Fibroblast of skin of back (primary cell): ENCODE data around the gene PLEKHD1.
A peak's percentile ranks its signal among the peaks of the same experiment; 100 is the strongest.

Experiments
- DNase-seq: peaks from one replicate; pipeline ENCODE4 v3.0.0-alpha.2; 2013

The PLEKHD1 gene

GRCh38 chr14:69553252-69553651, 68.7 kb downstream of the PLEKHD1 start:
- DNase-seq = peak; percentile 53

- no peak for DNase-seq
These were observed 70.0 kb downstream of the PLEKHD1 start for GRCh38 chr14:69554500-69554899.

GRCh38 chr14:69558774-69559173, 74.2 kb downstream of the PLEKHD1 start:
- no peak for DNase-seq

DNA sequence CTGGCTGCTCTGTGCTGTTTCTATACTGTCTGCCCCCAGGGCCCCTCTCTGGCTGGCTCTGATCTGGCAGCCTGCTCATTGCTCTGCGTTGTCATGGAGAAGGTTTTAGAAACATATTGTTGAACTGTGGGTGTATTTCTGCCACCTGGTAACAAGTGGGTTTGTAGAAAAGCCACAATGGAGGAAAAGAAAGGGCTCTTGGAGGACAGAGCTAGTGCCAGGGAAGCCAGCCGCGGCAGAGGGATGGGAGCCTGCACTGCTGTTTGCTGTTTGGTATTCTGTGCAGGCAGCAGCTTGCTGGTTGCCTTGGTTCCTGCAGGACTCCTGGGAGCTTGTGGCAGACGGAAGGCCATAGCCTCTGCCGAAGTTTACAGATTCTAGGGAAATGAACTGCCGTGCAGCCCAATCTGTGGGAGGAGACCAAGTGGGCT, 75.1 kb downstream of the PLEKHD1 start:
- no peak for DNase-seq

DNA sequence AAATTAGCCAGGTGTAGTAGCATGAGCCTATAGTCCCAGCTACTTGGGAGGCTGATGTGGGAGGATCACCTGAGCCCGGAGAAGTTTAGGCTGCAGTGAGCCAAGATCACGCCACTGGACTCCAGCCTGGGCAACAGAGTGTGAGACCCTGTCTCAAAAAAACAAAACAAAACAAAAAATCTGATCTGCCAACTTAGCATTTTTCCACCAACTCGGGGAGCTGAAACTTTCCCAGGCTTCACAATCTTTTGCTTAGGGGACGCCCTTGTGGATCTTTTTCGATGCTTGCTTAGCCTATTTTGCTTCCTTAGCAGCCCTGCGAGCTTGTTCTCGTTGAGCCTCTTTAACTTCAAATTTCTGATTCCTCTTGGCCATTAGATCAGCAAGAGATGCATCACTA, 76.3 kb downstream of the PLEKHD1 start:
- no peak for DNase-seq

DNA sequence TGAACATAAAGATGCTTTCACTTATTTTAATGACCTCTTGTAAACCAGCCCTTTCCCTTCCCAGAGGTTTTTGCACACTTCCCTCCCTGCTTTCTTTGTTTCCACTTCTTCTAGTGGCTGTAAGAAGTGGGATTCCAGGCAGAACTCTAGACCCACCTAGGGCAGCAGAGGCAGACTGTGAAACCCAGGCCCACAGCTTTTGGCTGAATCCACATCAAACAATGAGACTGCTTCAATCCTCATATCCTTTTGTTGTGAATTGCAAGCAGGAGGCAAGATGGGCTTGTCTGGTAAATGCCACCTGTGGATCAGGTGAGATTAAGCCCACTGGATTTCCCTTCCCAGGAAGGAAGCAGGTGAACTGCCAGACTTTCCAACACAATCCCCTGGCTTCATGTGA, 77.4 kb downstream of the PLEKHD1 start:
- no peak for DNase-seq

GRCh38 chr14:69567563-69567962, 83.0 kb downstream of the PLEKHD1 start:
- DNase-seq = no peak

- DNase-seq = no peak
These were observed 85.3 kb downstream of the PLEKHD1 start for GRCh38 chr14:69569859-69570258.

GRCh38 chr14:69570836-69571330, 86.4 kb downstream of the PLEKHD1 start:
- no peak for DNase-seq

DNA sequence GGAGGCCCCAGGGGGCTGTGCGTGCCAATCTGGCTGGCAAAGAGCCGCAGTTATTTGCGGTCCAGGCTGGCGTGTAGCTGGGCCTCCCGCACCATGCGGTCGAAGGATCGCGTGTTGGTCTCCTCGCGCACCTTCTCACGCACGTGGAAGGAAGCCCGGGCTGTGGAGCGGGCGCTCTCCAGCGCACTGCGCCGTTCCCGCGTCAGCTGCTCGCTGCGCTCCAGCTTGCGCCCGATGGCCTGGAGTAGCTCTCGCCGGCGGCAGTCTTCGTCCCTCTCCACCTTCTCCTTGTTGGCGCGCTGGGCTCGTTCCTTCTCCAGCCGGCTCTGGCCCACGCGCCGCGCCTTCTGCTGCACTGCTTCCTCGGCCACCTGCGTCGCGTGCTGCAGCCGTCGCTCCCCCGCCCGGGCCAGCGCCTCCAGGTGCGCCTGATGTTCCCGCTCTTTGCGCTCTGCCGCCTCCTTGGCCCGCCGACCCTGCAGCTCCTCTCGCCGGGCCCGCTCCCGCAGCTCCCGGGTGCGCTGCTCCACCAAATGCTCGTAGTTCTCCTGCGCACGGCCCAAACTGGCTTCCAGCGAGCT, 87.0 kb downstream of the PLEKHD1 start:
- DNase-seq = no peak

DNA sequence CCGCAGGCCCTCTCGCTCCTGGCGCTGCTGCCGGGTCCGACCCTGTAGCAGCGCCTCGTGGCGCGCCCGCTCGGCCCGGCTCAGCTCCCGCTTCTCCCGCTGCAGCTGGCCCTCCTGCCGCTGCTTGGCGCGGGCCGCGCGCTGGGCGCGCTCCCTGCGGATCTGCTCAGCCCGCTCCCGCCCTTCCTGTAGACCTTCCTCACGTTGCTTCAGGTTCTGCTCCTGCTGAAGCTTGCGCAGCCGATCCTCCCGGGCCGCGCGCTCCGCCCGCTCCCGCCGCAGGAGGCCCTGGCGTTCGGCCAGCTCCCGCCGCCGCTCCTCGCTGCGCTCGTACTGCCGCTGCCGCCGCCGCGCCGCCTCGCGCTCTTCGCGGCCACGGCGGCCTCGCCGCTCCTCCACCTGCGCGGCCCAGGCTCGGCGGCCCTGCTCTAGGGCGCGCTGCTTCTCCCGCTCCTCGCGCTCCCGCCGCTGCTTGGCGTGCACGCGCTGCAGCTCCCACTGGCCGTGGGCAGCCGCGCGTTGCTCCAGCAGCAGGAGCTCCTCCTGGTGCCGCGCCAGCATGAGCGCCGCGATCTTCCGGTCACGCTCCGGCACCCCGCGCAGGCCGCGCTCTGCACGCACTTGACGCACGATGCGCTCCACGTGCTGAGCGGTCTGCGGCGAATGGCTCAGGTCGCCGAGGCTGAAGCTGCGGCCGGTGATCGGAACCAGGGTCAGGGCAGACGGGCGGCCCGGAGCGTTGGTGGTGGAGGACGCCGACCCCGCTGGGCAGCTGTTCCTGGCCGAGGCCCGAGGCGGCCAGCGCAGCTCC, 87.7 kb downstream of the PLEKHD1 start:
- DNase-seq = peak; percentile 37

DNA sequence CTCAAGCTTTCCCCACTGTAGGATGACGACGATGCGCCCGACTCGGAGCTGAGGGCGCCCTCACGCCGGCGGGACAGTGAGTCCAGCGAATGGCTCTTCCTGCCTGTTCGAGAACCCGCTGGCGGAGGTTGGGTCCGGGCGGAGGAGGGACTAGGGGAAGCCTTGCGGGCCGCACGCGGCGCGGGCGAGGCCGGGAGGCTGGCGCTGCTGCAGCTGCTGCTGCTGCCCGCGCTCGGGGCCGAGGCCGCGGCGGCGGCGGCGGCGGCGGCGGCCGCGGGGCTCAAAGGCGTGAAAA, 88.3 kb downstream of the PLEKHD1 start:
- DNase-seq = peak; percentile 27

GRCh38 chr14:69573205-69573830, 88.8 kb downstream of the PLEKHD1 start:
- DNase-seq = no peak

DNA sequence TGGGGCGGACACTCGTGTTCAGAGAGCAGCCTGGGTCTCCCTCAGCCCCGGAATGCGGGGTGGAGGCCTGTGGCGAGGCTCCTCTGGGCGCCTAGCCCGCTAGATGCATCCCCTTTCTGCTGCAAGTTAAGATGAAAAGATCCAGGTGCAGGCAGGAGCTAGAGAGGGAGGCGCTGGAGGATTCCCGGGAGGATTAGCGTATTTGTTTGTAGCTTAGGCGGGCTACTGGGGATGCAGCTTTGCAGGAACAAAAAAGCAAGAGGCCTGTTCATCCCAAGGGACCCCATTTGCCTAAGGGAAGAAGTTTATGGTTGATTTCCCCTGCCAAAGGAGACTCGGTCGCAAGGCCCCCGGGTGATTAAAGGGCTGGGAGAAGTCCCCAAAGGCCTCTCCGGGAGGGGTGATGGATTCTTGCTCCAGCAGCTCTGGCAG, 89.3 kb downstream of the PLEKHD1 start:
- DNase-seq = no peak

GRCh38 chr14:69574263-69574953, 89.9 kb downstream of the PLEKHD1 start, which contains the start of gene CCDC177:
CCDC177 (minus strand) TSS chr14:69574871; CDS start chr14:69573622, 1,249 bp downstream.
- DNase-seq = peak; percentile 44

DNA sequence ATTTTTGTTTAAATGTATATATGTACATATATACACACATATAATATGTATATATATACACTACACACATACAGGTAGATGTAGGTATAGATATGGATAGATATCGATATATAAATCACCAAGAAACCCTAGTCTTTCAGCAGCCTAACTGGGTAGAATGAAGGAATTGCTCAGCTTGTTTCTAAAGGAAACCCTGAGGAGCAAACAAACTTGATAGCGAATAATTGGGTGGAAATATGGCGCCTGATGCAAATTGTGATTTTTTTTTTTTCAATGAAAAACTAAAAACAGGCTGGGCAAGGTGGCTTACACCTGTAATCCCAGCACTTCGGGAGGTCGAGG, 90.4 kb downstream of the PLEKHD1 start:
- DNase-seq = no peak

DNA sequence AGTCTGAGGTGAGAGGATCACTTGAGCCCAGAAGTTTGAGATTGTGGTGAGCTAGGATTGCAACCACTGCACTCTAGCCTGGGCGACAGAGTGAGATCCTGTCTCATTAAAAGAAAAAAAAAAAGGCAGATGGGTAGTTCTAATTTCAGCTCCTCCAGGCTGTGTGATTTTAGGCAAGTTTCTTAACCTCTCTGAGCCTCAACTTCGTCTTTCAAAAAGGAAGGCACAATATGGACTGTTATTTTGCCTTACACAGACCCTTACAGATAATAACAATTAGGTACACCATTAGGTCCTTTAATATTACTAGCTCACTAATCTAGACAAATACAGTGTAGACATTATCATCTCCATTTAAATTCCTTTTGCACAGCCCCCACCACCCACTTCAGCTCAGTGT, 94.9 kb downstream of the PLEKHD1 start:
- no peak for DNase-seq

DNA sequence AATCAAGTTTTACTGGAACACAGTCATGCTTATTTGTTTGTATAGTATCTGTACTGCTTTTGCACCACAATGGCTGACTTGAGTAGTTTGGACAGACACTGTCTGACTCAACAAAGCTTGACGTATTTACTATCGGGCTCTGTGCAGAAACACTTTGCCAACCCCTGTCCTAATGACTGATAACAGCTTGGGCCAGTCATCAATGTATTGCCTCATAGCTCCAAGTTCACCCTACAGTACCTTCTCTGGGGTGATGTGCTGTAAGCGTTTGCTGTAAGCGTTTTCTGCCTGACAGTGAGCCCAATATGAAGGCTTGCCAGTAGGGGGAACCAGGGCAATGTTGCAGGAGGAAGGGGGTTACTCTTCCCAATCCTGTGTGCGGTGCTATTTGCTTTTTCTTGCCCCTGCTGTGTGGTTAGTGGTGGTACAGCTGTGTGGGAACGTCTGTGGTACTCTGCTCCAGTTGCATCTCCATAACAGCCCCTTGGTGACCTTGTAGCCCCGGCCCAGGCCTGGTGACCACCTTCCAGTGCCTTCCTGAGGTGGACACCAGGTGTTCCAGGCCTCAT, 95.6 kb downstream of the PLEKHD1 start:
- DNase-seq = peak; percentile 33
